ENCODE data around the gene GABRB1. TPM values are rescaled to one million over a fixed set of nuclear protein-coding genes. Genes with fewer than 3 reads are reported as not detected.

The GABRB1 gene
- total and polyA plus RNA-seq, 2 donors (not counting 3 experiments of a cell fraction or from before 2014, with no cell fraction given), result not detected

DNA sequence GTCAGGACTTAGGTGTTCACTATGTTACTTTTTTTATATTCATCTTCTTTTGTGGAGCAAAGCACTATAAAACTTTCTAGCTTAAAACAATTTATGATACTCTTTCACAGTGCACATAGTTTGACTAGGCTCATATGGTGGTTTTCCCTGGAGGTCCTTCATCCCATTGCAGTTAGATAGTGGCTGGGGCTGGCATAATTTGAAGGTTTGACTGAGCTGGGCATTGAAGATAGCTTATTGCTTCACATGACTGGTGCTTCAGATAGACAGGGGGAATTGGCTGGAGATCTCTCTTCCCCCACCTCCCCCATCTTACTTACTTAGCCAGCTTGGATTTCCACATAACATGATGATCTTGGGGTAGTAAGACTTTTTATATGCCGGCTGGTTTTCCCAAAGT is 31.0 kb upstream of the GABRB1 start:
- intact Hi-C loops (cut with micrococcal nuclease), result no loop called here
- peaks cover under 1 to 5% of the 10 kb centered on the region in 2 experiments for H3K27me3 ChIP-seq (ENCODE audit: control insufficient read depth in 2 of 2, insufficient read depth in 2 of 2, low read length in 2 of 2)
- H3K4me2 ChIP-seq (ENCODE audit: insufficient read depth, low read length), result no peak overlapping the region
- no peaks in the 10 kb centered on the region for H3K9me3 ChIP-seq (replicated peaks; ENCODE audit: control insufficient read depth, insufficient read depth, low read length)
- H3K9me1 ChIP-seq (replicated peaks; ENCODE audit: control insufficient read depth, extremely low read depth, insufficient read depth, low read length), result no peaks in the 10 kb centered on the region
- no TSS peak for BruUV-seq (replicated peaks)
- FAIRE-seq (no peak), DNase-seq (ENCODE audit: low read depth, low spot score) (no peak)
- dilution Hi-C loops (cut with MboI; ENCODE audit: extremely low pct_ligation_motif_present, low sequenced_read_pairs), result no loop called here
- H4K20me1 ChIP-seq (replicated peaks; ENCODE audit: control insufficient read depth, extremely low read depth, insufficient read depth, low read length), result no peaks in the 10 kb centered on the region
- H3K4me1 ChIP-seq (ENCODE audit: control insufficient read depth, extremely low read depth, insufficient read depth, low read length), result no peaks in the 10 kb centered on the region
- H2AFZ ChIP-seq (ENCODE audit: low read depth, low read length), result no peak overlapping the region
- H3K36me3 ChIP-seq (ENCODE audit: control insufficient read depth in 2 of 2, extremely low read depth in 1 of 2, insufficient read depth in 2 of 2, low read length in 2 of 2), result no peaks in the 10 kb centered on the region
- H3K79me2 ChIP-seq (ENCODE audit: control insufficient read depth, insufficient read depth, low read length), result no peaks in the 10 kb centered on the region
- H3K27ac ChIP-seq (ENCODE audit: insufficient read depth, low read depth, low read length), result no peak overlapping the region
- ChIA-PET POLR2A (interaction anchor here (0.6 kb wide), 1 partner anchor 13 kb away, joined by 3 read pairs; no protein-coding TSS in a partner anchor), CTCF (interaction anchor here (0.8 to 1.5 kb wide), 4 partner anchors 9 to 122 kb away, joined by 3 to 4 read pairs (median 3); no protein-coding TSS in a partner anchor)
- TF ChIP-seq EZH2 (IDR thresholded peaks at IDR 0.05; ENCODE audit: borderline replicate concordance, low read depth, low read length, severe bottlenecking) (no peak), GATA2 (IDR thresholded peaks at IDR 0.05; ENCODE audit: insufficient read depth, insufficient read length, low read depth, low read length) (no peak), MYC (IDR thresholded peaks at IDR 0.05; ENCODE audit: low read depth, low read length) (no peak), FOS (IDR thresholded peaks at IDR 0.05; ENCODE audit: borderline replicate concordance, insufficient read depth, low read length) (no peak), POLR2AphosphoS5 (IDR thresholded peaks at IDR 0.05; ENCODE audit: insufficient read depth, low read depth, low read length) (no peak), POLR2A (IDR thresholded peaks at IDR 0.05; ENCODE audit: low read depth, low read length) (no peak), JUN (IDR thresholded peaks at IDR 0.05; ENCODE audit: borderline replicate concordance, insufficient read depth, insufficient read length, low read depth) (no peak), CTCF (IDR thresholded peaks at IDR 0.05; ENCODE audit: extremely low read depth in 1 of 2, insufficient read depth in 1 of 2, low read depth in 1 of 2, low read length in 2 of 2) (no peak)
- TF ChIP-seq, protein P1, sequence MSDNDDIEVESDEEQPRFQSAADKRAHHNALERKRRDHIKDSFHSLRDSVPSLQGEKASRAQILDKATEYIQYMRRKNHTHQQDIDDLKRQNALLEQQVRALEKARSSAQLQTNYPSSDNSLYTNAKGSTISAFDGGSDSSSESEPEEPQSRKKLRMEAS (IDR thresholded peaks at IDR 0.05; ENCODE audit: insufficient read depth, insufficient read length), result no peak
- H3K4me3 ChIP-seq (replicated peaks in 1 of 3; ENCODE audit: insufficient read depth in 1 of 3, low read depth in 1 of 3, low read length in 3 of 3), result no peak overlapping the region
- no peak overlapping the region for H3K9ac ChIP-seq (replicated peaks; ENCODE audit: extremely low read depth, insufficient read depth, low read length)

All from endothelial cell of umbilical vein (primary cell).